Skin of body (tissue), 2 donors: ENCODE measurements around the gene GTF2H2. TPM values are rescaled to one million over a fixed set of nuclear protein-coding genes. Genes with fewer than 3 reads are reported as not detected.
"Not testable (repeated sequence)": the region's sequence is repeated elsewhere in the genome, so short reads cannot be mapped to it uniquely, and the experiment has no call there.

ENCODE experiments used
- DNase-seq: peaks from one replicate; lab custom pipeline; 2025; lab: John Stamatoyannopoulos, UW
- total RNA-seq: library from RNA; depleted of rRNA; stranded (reverse); fragments of >200 nt; gene quantifications from one replicate; pipeline ENCODE4 v1.2.3, GENCODE V29; 2014

Gene GTF2H2
- 36.7 TPM for total RNA-seq

DNA sequence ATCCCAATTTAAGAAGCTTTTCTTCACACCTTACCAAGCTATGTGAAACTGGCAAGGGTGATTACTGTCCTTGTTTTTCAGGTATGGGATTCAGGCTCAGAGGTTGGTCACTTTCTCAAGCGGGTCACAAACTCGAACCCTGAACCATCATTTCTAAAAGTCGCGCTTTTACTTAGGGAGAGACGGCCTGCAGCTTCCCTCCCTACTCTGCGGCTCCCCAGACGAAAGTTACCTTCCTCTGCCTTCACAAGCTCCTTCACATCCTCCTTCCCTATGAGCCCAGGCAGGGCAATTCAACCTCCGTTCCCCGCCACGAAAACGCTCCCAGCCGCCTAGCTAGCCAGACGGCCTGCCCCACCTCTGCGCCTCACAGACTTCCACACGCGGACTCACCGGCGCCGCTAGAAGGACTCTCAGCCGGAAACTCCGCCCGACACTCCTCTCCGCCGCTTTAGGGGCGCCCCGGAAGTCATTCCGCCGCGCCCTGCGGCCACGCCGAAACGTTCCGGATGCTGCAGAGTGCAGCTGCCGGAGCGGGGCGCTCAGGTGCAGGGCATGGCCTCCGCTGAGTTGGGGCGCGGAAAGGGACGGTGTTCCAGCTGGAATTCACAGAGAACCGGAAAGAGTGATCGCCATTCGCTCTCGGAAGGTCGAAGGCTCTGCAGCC is at the start of gene GTF2H2:
TSS of gene GTF2H2 (minus strand) at position 415 of the 667 bp plus-strand sequence. CDS start 4,913 bp downstream, outside the sequence.
- not testable (repeated sequence) for DNase-seq

DNA sequence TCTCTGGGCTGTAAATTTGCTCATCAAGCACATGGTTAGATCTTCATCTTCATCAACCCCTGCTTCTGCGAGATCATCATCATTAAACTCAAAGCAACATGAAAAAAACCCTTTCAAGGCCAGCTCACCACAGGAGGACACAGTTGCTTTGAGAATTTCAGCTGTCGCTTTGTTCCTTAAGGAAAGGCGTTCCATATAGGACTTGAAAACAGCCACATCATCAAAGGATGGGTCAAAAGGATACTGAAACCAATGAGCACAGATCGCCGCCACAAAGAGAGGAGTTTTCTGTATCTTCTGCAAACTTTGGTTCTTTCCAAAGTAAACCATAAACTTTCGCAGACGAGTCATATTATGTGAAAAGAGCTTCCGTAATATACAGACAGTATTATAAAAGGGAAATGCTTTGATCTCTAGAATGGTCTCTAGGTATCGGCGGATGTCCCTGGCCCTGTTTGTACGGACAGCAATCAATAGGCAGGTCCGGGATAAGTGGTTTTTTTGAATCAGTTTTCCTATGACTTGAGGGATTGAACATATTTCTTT is 42.3 kb upstream of the GTF2H2 start:
- DNase-seq = not testable (repeated sequence)

DNA sequence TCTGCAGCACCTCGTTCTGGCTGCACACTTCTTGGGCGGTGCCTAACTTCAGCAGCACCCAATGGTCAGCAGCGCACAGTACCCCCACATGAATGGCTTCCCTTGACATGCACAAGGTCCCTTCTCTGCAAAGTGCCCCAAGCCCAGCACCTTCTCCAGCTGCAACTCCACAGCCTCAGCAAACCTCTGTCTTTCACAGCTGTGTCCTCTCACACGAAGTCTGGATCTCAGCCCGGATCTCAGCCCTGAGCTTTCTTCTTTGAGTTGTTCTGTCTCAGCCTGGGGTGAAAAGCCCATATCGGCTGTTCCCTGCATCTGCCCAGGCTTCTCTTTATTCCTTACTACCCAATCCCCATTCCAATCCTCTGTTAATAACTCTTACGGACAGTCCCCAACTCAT is 32.5 kb upstream of the GTF2H2 start:
- not testable (repeated sequence) for DNase-seq

DNA sequence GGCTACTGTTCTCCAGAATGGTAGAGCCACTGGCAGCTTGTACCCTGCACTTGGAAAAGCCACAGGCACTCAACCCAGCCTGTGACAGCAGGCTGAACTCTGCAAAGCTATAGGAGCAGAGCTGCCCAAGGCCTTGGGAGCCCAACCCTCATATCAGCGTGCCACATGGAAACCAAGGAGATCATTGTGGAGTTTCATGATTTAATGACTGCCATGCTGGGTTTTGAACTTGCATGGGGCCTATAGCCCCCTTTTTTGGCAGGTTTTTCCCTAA is 30.4 kb upstream of the GTF2H2 start:
- DNase-seq = not testable (repeated sequence)

DNA sequence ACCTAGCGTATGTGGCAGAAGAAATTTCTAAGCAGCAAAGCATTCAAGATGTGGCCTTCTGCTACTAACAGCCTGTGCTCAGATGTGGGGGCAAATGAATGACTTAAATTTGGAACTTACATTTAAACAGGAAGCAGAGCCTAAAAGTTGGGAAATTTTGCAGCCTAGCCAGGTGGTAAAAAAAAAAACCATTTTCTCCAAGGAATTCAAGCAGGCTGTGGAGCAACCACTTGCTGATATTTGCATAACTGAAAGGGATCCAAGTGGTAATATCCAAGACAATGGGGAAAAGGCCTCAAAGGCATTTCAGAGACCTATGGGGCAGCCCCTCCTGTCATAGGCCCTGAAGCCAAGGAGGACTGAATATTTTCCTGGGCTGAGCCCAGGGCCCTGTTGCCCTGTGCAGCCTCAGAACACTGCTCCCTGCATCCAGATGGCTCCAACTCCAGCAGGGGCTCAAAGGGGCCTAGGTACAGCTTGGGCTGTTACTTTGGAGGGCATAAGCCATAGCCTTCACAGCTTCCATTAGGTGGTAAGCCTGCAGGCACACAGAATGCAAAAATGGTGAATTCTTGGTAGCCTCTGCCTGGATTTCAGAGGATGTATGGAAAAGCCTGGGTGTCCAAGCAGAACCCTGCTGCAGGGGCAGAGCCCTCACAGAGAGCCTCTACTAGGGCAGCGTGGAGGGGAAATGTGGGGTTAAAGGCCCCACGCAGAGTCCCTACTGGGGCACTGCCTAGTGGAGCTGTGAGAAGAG is 29.9 kb upstream of the GTF2H2 start:
- DNase-seq = not testable (repeated sequence)

DNA sequence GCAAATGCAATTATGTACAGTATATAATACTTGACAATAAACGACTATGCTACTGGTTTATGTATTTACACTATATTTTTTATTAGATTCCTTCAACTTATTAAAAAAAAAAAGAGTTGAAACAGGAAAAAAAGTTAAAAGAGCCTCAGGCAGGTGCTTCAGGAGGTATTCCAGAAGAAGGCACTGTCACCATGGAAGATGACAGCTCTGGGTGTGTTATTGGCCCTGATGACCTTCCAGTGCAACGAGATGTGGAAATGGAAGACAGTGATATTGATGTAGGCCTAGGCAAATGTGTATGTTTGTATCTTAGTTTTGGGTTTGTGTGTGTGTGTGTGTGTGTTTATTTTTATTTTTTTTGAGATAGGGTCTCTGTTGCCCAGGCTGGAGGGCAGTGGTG is 22.3 kb upstream of the GTF2H2 start:
- not testable (repeated sequence) for DNase-seq

DNA sequence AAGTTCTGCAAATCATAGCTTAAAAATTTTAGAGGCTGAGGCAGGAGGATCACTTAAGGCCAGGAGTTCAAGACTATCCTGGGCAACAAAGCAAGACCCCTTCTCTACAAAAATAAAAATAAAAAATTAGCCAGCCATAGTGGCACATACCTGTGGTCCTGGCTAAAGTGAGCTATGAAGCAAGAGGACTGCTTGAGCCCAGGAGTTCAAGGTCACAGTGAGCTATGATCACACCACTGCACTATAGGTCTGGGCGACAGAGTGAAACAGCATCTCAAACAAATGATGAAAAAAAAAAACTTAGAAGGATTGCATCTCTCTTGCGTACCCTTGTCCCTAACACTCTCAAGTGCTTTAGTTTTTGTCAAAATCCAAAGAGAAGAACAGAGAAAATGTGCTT is 21.3 kb upstream of the GTF2H2 start:
- not testable (repeated sequence) for DNase-seq

DNA sequence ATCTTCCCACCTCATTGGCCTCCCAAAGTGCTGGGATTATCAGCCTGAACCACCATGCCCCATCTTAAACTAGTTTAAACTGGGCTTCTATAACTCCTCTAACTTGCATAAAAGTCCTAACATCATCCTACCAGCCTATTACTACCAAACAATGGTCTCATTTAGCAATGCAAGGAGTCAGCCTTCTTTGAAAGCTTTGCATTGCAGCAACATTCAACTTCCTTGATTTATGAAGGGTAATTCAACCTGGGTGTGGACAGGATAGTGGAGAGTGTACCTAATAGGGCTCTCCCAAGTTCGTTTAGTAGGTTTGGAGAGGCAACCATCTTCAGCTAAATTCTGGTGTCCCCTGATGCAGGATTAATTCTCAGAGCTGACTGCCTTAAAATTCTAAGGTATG is 18.7 kb upstream of the GTF2H2 start:
- DNase-seq = not testable (repeated sequence)

DNA sequence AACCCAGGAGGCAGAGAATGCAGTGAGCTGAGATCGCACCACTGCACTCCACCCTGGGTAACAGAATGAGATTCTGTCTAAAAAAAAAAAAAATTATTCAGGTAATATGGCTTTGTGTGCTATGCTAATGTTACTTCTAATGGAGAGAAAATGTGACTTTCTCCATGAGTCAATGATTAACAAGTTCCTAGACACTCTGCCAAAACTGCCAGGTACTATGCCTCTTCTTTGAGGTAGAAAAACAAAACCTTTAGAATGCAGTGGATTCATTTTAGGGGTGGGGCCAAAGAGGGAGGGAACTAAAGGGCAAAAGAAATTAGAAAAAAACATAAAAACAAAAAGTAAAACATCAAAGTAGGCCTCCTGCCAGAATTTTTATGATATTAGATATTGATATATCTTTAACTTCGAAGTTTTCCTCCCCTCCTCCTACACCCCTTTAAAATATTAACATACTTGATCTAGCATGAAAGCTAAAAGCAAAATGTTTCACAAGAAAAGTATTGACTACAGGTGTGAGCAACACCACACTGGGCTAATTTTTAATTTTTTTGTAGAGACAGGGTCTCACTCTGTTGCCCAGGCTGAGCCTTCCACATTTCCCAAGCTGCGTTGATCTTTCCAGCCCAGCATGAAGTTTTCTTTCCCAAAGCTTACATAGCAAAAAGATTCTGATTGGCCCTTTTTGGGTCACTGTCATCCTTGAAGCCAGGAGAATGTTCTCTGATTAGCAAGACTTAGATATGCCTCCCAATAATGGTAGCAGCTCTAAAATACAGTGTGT is 17.0 kb upstream of the GTF2H2 start:
- DNase-seq = not testable (repeated sequence)

DNA sequence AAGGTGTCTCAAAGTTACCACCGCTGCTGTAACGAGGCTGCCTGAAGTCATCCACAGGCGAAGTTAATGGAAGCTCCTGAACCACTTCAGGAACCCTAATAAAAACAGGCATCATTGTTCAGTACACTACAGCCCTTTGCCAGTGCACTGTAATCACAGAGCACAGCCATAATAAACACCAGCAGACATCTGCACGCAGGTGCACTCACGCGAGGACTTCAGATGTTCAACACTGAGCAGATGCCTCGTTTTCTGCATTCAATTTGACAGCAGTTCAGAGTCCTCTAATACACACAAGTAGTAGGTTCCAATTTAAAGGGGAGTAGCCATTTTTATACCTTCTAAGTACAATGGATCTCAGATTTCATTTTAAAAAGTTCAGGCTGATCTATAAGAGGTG is 15.4 kb upstream of the GTF2H2 start:
- not testable (repeated sequence) for DNase-seq

DNA sequence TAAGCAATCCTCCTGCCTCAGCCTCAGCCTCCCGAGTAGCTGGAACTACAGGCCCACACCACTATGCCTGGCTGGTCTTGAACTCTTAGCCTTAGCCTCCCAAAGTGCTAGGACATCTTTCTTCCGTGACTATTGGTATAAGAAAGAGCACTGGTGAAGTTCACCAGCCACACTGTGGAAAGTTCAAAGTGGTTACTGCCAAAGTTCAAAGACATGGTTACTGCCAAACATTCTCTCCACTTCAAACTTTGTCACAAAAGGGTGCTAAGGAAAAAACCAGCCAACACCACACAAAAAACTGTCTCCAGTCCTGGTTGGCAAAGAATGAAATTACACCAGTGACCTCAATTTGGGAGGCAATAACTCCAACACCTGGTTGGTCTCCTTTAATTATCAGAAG is 14.9 kb upstream of the GTF2H2 start:
- not testable (repeated sequence) for DNase-seq

DNA sequence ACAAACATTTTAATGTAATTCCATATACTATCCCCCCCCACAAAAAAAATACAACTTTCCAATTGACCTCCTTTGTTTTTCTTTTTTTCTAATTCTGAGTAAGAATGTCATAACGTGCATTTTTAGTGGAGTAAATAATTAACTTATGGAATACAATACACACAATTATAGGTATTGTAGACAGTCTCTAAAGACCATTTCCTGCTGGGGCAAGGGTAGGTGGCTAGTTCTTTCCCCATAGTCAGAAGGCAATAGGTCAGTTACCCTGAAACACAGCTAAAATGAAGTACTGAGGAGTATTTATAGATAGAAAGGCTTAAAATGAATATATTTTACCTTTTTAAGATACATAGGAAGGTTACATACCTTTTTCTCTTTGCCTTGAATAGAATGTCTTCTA is 6.2 kb downstream of the GTF2H2 start:
- DNase-seq = not testable (repeated sequence)

DNA sequence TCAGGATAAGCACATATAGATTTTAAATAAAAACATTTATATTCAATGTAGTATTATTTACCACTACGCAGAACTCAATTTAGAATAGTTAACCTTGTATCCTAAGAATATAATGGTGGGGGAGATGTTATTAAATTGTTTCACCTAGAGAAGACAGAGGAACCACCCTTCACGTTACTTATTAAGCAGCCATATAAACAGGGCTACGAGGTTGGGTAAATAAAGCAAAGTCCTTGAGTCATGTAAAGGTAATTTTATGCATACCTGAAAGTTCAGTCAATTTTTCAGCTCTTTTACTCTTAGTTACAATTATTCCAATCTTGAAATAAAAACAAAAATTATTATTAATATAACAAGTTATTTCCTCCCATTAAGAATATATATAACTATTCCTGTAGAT is 8.1 kb downstream of the GTF2H2 start:
- DNase-seq = not testable (repeated sequence)

DNA sequence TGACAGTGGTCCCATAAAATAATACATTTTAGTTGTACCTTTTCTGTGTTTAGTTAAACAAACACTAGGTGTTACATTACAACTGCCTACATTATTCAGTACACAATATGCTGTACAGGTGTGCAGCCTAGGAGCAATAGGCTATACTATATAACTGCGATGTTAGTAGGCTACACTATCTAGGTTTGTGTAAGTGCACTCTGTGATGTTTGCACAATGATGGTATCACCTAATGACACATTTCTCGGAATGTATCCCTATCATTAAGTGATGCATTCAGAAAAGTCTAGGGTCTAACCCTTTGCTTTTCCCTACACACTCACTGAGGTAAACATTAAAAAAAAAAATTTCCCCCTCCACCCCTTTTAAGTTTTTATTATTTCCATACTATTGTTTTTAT is 22.7 kb downstream of the GTF2H2 start:
- not testable (repeated sequence) for DNase-seq

DNA sequence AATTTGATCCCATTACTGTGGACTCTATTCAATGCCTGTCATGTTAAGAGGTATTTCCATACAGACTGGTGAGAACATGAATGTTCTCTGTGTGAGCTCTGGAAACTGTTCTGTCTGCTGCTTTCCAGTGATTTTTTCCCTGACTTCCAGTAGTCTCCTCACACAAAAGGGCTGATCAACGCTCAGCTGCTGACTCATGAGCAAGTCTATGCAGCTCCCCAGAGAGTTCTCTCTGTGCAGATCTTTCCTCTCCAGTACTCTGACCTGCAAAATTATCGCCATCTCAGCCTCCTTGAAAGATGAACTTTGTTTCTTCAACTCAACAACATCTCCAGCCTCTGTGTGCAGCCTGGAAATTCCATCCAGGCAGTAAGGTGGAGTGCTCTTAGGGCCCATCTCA is 23.3 kb downstream of the GTF2H2 start:
- not testable (repeated sequence) for DNase-seq

DNA sequence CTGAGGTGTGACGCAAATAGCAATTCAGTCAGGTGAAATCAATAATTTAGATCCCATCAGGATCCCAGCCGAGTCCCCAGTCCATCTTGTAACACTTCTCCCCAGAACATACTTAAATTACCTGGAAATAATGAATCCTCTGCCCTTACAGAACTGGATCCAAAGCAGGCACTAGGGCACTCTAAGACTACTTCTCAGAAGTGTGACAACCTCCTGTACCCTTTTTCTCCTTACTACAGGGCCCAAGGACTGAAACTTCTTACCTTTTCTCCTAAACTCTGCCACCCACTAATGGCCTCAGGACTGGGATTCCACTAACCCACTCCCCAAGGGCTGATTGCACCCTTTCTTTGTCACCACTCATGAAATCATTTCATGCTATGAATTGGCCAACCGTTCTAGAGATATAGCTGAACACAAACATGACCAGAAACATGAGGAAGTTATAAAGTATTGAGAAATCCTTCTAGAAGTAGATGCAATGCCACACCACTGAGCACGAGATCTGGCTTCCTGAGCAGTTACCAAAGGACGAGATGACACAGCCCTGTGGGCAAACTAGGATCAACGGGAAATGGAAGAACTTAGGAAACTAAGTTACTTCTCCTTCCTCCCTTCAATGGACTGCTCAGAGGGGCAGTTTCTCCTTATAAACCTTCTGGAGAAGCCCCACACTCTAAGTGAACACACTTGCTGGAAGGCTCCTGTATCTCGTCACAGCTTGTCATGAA is 36.3 kb downstream of the GTF2H2 start:
- not testable (repeated sequence) for DNase-seq

DNA sequence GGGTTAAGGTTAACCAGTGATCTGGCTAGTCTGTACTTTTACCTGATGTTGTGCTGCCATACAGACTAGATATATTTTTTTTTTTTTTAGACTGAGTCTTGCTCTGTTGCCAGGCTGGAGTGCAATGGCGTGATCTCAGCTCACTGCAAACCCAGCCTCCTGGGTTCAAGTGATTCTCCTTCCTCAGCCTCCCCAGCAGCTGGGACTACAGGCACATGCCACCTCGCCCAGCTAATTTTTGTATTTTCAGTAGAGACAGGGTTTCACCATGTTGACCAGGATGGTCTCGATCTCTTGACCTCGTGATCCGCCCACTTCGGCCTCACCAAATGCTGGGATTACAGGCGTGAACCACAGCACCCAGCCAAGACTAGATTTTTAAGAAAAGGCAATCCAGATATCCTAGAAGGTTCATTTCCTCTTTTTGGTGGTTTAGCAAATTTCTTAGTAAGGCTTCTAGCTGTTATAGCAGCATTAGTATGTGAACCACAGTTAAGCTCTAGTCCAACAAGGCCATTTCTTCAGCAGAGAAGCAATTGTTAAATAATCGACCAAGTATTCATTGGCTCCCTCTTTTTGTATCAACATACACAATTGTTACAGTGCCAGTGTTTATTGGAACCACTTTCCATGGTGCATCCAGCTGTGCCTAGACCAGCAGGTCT is 42.1 kb downstream of the GTF2H2 start, which contains the start of gene NAIP:
TSS of gene NAIP (minus strand) at position 51 of the 665 bp plus-strand sequence. CDS start 12,424 bp downstream, outside the sequence.
- DNase-seq = not testable (repeated sequence)

DNA sequence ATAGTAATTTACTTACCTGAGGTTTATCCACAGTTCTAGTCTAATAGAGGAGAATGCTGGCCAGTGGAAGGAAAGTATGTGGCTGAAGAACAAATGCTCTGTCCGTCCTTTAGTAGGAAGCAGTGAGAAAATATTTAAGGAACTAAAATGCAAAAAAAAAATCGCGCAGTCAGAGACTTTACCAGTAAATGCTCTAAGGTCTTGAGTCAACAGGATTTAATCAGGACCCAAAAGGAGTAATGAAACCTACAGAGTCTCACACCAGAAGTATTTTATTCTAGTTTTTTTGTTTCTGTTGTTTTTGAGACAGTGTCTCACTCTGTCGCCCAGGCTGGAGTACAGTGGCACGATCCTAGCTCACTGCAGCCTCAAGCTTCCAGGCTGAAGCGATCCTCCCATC is 46.8 kb downstream of the GTF2H2 start:
- not testable (repeated sequence) for DNase-seq

DNA sequence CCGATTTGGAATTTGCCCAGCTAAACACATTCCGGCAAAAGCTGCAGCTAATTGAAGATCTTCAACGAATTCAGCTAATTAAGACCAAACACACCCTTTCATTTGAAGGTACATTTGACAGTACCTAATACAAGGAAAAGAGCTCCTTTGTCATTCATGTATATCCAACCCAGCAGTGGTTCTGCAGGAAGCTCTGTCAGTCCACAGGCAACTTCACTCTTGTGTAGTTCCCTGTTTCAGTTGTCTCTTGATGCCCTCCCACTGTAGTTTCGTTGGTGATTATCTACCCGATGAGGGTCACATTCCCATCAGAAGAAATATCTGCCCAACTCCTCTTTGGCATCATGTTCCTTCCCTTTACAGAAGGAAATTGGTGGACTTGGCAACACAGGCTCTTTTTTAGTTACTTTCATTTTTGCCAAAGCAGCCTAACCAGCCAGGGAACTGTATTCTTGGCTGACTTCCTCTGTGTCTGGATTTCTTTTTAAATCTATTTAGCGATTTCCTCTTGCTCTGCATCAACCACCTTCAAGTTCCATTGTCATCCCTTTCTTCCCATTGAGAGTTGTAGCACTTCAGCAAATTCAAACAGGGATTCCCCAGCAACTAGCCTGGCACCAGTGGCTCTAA is 49.0 kb downstream of the GTF2H2 start:
- not testable (repeated sequence) for DNase-seq

DNA sequence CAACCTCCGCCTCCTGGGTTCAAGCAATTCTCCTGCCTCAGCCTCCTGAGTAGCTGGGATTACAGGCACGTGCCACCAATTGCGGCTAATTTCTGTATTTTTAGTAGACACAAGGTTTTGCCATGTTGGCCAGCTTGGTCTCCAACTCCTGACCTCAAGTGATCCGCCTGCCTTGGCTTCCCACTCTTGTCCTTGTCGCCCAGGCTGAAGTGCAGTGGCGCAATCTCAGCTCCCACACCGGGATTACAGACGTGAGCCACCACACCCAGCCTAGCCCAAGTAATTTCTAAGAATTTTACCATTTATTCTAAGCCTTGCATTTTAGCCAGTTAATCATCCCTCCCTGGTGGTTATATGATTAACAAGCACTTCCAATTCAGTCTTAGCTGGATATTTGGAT is 53.3 kb downstream of the GTF2H2 start:
- no peak for DNase-seq
